Activated CD8-positive, alpha-beta memory T cell treated with anti-CD3 and anti-CD28 coated beads, Interleukin-2, amount 50 U/mL, for 48 hours (primary cell): Measurements from ENCODE around the gene ZCCHC3.
"Not testable (repeated sequence)": the region's sequence is repeated elsewhere in the genome, so short reads cannot be mapped to it uniquely, and the experiment has no call there.

ENCODE experiments used
- DNase-seq: peaks from one replicate; pipeline ENCODE4 v3.0.0-alpha.2; 2020

The ZCCHC3 gene

DNA sequence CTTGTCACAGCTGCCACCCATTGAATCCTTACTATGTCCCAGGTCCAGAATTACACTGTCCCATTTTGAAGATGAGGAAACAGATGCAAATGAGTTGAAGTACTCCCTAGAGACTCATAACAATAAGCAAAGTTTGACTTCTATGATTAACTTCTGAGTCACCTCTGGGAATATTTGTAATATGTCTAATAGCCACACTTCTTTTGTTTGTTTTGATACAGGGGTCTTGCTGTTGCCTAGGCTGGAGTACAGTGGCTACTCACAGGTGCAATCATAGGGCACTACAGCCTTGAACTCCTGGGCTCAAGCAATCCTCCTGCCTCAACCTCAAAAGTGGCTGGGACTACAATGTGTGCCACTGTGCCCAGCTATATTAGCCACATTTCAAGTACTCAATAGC lies 16.6 kb downstream of the ZCCHC3 start:
- DNase-seq: no peak

DNA sequence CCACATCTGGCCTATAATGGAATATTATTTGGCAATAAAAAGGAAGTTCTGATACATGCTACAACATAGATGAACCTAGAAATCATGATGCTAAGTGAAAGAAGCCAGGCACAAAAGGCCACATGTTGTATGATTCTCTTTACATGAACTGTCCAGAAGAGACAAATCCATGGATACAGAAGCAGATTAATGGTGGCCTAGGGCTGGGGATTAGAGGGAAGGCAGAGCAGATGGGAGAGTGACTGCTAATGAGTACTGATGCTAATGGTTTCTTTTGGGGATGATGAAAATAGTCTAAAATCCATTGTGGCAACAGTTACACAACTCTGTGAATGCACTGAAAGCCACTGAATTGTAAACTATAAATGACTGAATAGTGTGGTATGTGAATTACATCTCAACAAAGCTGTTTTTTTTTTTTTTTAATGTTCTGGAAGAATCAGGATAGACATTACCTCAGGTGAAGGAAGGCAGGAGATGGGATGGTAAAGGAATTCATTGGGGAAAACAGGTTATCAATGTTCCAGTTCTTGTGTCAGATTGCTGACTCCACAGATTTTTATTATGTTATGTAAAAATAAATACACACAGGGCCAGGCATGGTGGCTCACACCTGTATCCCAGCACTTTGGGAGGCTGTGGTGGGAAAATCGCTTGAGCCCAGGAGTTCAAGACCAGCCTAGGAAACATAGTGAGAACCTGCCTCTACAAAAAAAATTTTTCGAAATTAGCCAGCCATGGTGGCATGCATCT lies 19.1 kb downstream of the ZCCHC3 start:
- DNase-seq: no peak

DNA sequence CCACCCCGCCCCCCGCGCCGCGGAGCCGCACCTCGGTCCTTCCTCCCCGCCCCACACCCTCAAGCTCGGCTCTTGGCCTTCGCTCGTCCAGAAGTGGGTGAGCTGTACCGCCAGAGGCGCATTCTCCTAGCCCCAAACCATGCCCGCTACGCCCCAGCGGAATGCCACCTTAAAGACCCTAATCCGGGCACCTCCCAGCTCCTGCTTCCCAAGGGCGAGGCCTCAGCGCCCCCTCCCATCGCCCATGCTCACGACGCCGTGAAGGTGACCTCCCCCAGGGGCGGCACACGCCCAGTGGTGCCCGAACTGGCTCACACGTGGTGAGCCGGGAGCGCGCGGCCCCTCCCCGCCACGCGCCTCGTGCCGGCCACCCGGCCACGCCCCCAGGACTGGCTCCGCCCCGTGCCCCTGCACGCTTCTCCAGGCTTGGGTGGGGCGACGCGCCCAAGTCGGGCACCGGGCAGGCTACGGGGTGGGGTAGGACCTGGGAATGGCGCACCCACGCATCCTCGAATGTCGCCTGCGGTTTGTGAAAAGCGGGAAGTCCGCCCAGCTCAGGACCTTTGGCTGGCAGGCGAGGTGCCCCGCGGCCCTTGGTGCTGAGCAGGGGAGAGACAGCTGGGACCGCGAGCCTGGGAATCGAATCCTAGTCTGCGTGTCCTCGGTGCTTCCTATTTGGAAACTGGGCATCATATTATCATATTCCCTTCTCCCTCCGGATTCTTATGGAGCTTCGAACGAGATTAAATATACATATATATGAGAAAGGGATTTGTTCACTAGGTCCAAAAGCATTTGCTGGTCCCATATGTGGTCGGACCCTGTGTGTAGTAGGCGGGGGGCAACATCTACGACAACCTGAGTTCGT lies 27.0 kb downstream of the ZCCHC3 start:
- DNase-seq: peak; percentile 95

DNA sequence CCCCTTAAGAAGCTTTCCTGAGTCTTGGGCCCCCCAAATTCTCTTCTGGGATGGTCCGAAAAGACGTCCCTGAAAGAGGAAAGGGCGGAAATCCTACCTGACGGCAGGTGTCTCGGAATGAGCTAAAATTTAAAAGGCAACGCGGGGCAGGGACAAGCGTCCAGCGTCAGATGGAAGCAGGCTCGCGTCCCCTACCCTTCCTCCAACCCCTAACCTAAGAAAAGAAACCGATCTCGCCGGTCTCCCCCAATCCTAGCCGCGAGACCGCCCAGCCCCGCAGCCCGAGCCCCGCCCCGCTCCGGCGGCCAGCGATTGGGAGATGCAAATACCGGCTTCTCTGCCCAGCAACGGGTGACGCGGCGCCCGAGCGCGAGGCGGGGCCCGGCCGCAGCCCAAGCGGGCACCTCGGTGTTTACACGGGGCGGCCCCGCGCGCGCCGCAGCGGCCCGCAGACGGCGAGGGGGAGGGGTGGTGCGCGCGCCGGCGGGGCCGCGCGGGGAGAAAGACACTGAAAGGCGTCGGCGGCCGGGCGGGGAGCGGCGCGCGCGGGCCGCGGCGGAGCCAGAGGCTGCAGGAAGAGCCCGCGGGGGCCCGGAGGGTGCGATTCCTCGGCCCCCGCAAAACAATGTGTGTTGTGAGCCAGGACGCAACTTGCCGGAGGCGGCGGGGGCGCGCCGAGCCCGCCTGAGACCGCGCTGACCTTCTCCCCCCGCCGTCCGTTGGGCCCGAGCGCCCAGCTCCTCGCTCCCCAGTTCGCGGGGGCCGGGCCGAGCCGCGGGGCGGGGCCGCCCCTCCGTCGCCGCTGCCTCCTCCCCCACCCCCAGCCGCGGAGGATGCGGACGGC lies 27.9 kb downstream of the ZCCHC3 start, which contains the start of gene SOX12:
TSS of gene SOX12 (plus strand) at position 508 of the 844 bp plus-strand sequence. CDS start 373 bp downstream, outside the sequence.
- DNase-seq: peak; percentile 99

DNA sequence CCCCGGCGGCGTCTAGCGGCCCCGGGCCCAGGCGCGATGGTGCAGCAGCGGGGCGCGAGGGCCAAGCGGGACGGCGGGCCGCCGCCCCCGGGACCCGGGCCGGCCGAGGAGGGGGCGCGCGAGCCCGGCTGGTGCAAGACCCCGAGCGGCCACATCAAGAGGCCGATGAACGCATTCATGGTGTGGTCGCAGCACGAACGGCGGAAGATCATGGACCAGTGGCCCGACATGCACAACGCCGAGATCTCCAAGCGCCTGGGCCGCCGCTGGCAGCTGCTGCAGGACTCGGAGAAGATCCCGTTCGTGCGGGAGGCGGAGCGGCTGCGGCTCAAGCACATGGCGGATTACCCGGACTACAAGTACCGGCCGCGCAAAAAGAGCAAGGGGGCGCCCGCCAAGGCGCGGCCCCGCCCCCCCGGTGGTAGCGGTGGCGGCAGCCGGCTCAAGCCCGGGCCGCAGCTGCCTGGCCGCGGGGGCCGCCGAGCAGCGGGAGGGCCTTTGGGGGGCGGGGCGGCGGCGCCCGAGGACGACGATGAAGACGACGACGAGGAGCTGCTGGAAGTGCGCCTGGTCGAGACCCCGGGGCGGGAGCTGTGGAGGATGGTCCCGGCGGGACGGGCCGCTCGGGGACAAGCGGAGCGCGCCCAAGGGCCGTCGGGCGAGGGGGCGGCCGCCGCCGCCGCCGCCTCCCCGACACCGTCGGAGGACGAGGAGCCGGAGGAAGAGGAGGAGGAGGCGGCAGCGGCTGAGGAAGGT lies 28.7 kb downstream of the ZCCHC3 start:
- DNase-seq: peak; percentile 82

DNA sequence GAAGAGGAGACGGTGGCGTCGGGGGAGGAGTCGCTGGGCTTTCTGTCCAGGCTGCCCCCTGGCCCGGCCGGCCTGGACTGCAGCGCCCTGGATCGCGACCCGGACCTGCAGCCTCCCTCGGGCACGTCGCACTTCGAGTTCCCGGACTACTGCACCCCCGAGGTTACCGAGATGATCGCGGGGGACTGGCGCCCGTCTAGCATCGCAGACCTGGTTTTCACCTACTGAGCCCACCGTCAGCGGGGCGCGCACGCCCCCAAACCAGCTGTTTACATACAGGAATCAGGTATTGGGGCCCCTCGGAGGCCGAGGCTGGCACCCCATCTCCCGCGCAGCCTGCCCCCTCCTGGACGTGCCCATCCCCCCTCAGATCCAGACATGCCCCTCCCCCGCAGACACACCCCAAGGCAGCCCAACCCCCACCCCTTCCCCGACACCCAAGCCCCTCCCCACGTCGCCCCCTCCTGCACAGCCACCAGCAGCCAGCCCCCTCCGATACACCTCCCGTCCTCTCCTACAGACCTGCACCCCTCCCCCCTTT lies 29.3 kb downstream of the ZCCHC3 start:
- DNase-seq: no peak

DNA sequence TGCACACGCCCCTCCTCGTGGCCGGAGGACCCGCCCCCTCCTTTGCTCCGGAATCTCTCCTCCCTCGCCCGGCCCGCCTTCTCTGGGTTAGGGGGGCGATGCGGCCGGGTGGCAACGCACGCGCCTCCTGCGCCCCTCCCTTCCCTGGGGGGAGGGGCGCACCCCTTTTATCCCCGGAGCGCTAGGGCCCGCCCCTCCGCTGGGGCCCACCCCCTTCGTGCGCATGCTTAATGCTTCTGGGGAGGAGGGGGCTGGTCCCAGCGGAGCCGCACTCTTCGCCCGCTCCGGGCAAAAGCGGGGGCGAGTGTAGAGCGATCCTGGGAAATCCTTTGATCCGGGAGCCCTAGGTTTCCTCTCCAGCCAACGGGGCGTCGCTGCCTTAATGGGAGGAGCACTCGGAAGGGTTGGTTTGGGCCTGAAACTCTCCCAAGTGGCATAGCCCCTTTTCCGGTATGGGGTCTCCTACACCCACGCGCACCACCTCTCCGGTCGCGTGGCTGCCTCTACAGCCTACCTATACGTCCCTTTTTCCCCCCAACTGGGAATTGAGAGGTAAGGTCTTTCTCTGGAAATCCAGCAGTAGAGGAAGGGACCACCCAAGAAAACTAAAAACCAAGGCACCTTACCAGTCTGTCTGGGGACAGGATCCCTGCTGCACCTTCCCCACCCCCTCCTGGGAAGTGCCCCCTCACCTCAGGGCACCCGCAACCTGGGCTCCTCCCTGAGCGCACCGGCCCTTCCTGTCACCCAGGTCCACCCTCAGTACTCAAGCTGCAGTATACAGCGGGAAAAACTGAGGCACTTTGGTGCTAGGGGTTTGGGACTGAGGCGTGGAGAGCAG lies 30.0 kb downstream of the ZCCHC3 start:
- DNase-seq: peak; percentile 91

DNA sequence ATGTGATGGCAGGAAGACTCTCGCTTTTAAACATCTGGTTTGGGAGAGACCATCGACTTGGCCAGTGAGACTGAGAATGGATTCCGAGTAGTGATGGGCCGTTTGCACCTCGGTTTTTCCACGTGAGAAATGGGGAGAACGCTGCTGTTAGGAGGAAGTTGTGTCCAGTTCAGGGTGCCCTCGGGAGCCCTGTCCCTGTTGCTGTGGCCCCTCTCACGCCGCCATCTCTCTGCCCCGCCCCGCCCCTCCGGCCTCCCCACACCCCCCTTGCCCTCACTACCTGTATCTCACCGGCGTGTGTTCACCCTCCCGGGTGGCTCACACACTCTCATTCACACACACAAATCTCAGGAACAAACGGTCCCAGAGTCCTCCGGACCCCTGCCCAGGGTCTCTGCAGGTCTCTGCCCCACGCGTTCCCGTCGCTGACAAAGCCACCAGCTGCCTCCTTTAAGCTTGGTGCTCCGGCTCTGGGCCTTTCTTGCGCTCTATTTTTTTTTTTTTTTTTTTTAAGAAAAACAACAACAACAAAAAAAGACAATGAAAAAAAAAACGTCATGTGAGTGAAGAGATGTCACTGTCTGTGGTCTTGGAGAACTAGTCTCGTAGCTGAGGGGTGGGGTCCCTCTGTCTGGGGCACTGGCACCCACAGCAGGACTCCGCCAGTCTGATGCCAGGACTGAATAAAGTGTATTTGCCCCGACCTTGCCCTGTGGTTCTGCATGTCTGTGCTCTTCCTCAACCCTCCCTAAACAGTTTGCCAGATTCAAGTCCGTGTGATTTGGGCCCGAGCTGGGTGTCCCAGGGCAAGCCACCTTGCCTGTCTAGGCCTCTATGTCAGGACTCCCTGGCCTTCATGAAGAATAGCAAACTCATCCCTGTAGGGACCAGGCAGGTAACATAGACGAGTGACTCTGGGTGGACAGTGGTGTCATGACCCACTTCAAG lies 30.9 kb downstream of the ZCCHC3 start:
- peak; percentile 53 for DNase-seq

DNA sequence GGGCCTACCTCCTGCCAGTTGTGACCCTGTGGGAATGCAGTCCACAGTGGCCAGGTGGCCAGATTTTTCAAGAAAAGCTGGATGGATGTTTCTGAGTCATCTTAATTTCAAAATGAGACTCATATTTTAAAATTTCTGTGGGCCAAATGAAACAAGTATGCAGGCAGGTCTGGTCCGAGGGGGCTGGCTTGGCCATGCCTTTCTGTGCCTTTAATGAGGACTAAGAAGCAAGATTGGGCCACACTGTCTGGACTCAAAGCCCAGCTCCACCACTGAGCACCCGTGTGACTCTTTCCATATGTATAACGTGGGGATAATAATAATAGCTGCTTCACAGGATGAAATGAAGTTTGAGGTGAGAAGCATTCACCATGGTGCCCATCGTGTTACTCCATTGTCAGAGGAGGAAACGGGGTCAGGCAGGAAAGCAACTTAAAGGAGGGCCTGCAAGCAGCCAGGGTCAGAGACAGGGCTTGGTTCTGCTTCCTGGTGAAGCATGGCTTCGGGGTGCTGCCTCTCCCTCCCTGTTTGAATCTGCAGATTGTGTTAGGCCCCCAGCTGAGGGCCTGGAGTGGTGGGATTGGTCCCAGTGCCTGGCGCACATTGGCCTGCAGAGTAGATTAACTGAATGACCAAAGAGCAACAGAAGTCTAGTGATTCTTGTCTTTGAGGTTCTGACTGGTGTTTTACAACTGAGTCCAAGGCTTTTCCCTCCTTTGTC lies 31.8 kb downstream of the ZCCHC3 start:
- DNase-seq: no peak

DNA sequence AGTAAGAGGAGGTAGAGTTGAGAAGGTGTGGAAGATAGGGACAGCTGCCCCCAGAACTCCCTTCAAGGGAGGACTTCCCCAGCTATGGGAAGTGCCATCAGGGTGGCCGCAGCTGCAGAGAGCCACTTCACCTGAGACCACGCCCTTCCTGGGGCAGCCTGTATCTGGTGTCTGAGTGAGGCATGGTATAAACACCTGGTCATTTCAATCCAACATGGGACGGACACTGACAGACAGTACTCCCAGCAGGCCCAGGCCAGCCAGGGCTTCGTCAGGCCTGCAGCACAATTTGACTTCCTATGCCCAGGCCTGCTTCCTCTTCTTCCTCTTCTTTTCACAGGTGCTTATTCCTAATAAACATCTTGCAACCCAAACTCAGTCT lies 32.5 kb downstream of the ZCCHC3 start:
- no peak for DNase-seq

DNA sequence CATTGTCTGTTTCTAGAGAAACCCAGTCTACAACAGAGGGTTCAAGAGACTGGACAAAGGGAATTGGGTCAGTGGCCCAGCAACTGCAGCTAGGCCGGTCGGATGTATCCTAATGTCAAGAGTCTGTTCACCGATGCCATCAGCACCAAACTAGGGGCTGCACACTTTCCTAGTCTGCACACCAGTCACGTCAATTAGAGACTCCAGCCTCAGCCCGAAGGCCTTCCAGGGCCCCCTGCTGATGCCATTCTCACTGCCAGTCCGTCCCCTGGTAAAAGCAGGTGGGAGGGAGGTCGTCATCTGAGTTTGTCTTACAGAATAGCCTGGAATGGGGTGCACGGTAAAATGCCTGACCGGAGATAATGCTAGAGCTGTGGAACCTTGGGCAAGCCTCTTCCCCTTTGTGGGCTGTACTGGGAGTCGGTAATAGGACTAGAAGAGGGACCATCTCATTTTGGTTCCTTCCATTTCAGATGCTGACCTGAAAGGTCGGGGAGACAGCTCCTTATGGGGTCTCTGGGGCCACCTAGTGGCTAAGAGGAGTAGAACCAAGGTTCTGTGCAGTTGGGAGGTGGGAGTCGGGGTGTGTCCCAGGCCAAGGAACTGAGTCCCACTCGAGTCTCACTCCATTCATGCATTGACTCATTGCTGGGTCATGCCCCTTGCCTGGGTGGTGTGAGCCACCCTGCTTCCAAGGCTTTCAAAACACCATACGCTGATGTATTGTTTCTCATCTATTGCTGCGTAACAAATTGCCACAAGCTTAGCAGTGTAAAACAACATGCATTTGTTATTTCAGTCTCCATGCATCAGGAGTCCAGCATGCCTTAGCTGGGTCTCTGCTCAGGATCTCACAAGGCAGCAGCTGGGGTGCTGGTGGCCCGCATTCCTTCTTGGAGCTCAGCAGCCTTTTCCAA lies 33.1 kb downstream of the ZCCHC3 start:
- peak; percentile 73 for DNase-seq

DNA sequence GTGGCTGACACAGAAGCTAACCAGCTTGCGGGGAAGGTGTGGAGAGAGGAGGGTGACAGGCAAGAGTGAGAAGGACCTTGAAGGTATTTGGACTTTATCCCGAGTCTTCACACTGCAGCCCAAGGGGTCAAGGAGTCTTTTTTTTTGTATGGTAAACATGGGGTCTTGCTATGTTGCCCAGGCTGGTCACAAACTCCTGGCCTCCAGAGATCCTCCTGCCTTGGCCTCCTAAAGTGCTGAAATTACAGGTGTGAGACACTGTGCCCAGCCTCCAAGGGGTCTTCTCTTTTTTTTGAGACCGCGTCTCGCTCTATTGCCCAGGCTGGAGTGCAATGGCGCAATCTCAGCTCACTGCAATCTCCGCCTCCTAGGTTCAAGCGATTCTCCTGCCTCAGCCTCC lies 37.2 kb downstream of the ZCCHC3 start:
- no peak for DNase-seq

DNA sequence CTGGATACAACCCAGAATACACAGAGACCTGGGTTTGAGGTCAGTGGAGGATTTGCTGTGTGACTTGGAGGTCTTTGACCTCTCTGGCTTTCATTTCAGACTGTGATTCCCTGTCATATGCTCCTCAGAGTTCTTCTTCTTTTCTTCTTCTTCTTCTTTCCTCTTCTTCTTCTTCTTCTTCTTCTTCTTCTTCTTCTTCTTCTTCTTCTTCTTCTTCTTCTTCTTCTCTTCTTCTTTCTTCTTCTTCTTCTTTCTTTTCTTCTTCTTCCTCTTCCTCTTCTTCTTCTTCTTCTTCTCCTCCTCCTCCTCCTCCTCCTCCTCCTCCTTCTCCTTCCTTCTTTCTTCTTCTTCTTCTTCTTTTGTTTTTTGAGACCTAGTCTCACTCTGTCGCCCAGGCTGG lies 38.7 kb downstream of the ZCCHC3 start:
- DNase-seq: not testable (repeated sequence)

DNA sequence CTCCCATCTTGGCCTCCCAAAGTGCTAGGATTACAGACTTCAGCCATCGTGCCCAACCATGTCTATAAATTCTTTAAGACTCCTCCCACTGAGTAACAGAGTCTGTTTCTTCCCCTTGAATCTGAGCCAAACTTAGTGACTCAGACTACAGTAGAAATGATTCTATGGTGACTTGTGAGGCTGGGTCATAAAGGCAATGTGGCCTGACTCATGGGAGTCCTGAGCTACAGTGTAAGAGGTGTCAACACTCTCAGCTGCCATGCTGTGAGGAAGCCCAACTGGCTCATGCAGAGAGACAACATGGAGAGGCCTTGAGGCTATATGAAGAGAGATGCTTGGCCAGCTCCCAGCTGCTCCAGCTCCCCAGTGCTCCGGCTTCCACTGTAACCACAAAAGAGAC lies 44.3 kb downstream of the ZCCHC3 start:
- DNase-seq: peak; percentile 68

DNA sequence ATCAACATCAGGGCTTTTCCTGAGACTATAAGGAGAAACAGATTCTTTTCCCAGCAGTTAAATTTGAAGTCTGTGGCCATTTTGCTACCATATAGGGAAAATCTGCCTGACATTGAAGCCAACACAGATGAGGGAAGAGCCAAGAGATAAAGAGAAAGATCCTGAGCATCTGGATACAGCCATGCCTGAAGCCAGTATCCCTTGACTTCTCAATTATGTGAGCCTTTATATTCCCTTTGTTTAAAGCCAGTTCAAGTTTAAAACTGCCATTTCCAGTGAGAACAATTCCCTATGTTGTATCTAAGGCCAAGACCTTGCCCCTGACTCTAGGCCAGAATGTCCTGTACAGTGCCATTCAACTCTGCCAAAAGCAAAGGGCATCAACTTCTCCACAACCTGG lies 45.7 kb downstream of the ZCCHC3 start:
- no peak for DNase-seq

DNA sequence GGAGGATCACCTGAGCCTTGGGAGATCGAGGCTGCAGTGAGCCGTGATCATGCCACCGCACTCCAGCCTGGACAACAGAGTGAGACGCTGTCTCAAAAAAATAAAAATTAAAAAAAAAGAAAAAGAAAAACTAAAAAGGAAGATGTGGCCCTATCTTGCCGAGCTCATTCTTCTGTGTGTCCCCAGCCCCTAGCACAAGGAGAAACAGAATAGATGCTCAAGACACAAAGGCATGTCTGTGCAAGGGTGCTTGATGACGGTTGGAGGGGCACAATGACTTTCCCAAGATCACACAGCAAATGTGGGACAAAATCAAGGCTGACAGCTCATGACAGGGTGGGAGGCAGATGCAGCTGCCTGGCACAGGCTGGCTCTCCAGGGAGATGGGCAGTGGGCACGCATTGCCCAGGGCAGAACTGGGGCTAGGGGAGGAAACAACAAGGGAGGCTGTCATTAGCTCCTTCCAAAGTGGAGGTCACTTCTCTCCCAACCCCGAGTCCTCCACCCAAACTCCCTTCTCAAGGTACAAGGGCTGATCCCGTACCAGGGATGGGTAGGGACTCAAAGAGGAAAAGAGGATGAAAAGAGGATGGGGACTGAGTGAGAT lies 48.8 kb downstream of the ZCCHC3 start:
- DNase-seq: no peak

DNA sequence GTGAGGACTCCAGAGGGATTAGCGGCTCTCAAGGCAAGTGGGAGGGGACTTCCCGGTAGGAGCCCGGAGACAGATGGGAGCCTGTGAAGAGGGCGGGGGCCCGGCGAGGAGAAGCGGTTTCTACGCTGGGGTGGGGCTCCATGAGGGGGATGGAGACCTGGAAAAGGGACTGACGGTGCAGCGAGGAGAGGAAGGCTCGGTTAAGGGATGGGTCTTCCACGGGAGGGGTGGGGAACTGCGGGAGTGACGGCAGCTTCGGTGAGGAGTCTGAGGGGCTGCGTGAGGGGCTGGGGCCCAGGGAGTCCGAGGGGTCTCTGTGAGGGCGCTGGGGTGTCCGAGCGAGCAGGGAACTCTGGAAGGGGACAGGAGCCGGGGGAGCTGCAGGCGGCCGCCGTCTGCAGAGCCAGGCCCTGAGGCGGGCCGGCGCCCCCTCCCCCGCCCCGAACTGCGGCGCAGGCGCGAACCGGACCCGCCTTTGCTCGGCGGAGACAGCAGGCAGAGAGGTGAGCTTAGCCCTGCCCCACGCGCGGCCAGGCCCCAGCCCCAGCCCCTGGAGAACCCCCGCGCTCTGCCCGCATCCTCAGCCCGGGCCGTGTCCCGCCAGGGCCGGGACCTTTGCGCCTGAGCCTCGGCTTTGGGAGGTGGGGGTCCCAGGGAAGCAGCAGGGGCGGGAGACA lies 49.4 kb downstream of the ZCCHC3 start, which contains the start of gene NRSN2:
TSS of gene NRSN2 (plus strand) at position 472 of the 677 bp plus-strand sequence. CDS start 2,533 bp downstream, outside the sequence.
- DNase-seq: peak; percentile 64
